Measurements from ENCODE around the gene MTRF1L.

MTRF1L gene

GRCh38 chr6:153032255-153032882 is 29.9 kb upstream of the MTRF1L start:
- peak; percentile 51 for TF ChIP-seq CTCF (IDR thresholded peaks at IDR 0.05; ENCODE audit: low read length)
- TF ChIP-seq EZH2 (IDR thresholded peaks at IDR 0.05; ENCODE audit: borderline replicate concordance, low read length), result no peak
- Histone ChIP-seq H2AFZ (ENCODE audit: low read length) (no peak overlapping the region), H3K9me2 (ENCODE audit: low read depth, low read length) (no peaks in the 10 kb centered on the region), H3K79me2 (ENCODE audit: insufficient read depth, low read length) (no peaks in the 10 kb centered on the region), H3K9ac (ENCODE audit: low read length) (no peak overlapping the region), H4K20me1 (ENCODE audit: insufficient read depth, low read length) (no peaks in the 10 kb centered on the region), H3K27me3 (ENCODE audit: insufficient read depth, low read length) (no peaks in the 10 kb centered on the region), H3K4me3 (ENCODE audit: low read depth, low read length, poor library complexity, severe bottlenecking) (no peak overlapping the region), H3F3A (ENCODE audit: insufficient read depth, low read length) (no peaks in the 10 kb centered on the region), H3K4me2 (ENCODE audit: low read length) (no peak overlapping the region), H3K4me1 (ENCODE audit: insufficient read depth, low read length, severe bottlenecking) (no peaks in the 10 kb centered on the region), H3K27ac (ENCODE audit: low read depth, low read length, poor library complexity, severe bottlenecking) (no peak overlapping the region), H3K36me3 (ENCODE audit: insufficient read depth, low read length) (no peaks in the 10 kb centered on the region), H3K9me3 (ENCODE audit: low read length) (no peaks in the 10 kb centered on the region)

- H3K27ac ChIP-seq (ENCODE audit: low read depth, low read length, poor library complexity, severe bottlenecking), result no peak overlapping the region
- H3K36me3 ChIP-seq (ENCODE audit: insufficient read depth, low read length), result no peaks in the 10 kb centered on the region
- H3K27me3 ChIP-seq (ENCODE audit: insufficient read depth, low read length), result no peaks in the 10 kb centered on the region
- TF ChIP-seq CTCF (IDR thresholded peaks at IDR 0.05; ENCODE audit: low read length) (no peak), EZH2 (IDR thresholded peaks at IDR 0.05; ENCODE audit: borderline replicate concordance, low read length) (no peak)
- no peak overlapping the region for H3K4me3 ChIP-seq (ENCODE audit: low read depth, low read length, poor library complexity, severe bottlenecking)
- no peaks in the 10 kb centered on the region for H3K9me3 ChIP-seq (ENCODE audit: low read length)
- no peaks in the 10 kb centered on the region for H3K4me1 ChIP-seq (ENCODE audit: insufficient read depth, low read length, severe bottlenecking)
- H2AFZ ChIP-seq (ENCODE audit: low read length), result no peak overlapping the region
- H3K4me2 ChIP-seq (ENCODE audit: low read length), result no peak overlapping the region
- no peaks in the 10 kb centered on the region for H3K79me2 ChIP-seq (ENCODE audit: insufficient read depth, low read length)
- no peaks in the 10 kb centered on the region for H3F3A ChIP-seq (ENCODE audit: insufficient read depth, low read length)
- H4K20me1 ChIP-seq (ENCODE audit: insufficient read depth, low read length), result no peaks in the 10 kb centered on the region
- no peak overlapping the region for H3K9ac ChIP-seq (ENCODE audit: low read length)
- no peaks in the 10 kb centered on the region for H3K9me2 ChIP-seq (ENCODE audit: low read depth, low read length)
Measured at GRCh38 chr6:153031335-153031955, 28.9 kb upstream of the MTRF1L start.

- no peaks in the 10 kb centered on the region for H3K9me3 ChIP-seq (ENCODE audit: low read length)
- H3K27ac ChIP-seq (ENCODE audit: low read depth, low read length, poor library complexity, severe bottlenecking), result no peak overlapping the region
- no peak overlapping the region for H3K9ac ChIP-seq (ENCODE audit: low read length)
- H3K4me2 ChIP-seq (ENCODE audit: low read length), result no peak overlapping the region
- H3K4me3 ChIP-seq (ENCODE audit: low read depth, low read length, poor library complexity, severe bottlenecking), result no peak overlapping the region
- TF ChIP-seq EZH2 (IDR thresholded peaks at IDR 0.05; ENCODE audit: borderline replicate concordance, low read length), result no peak
- no peak for TF ChIP-seq CTCF (IDR thresholded peaks at IDR 0.05; ENCODE audit: low read length)
- no peaks in the 10 kb centered on the region for H3K27me3 ChIP-seq (ENCODE audit: insufficient read depth, low read length)
- H4K20me1 ChIP-seq (ENCODE audit: insufficient read depth, low read length), result no peaks in the 10 kb centered on the region
- no peaks in the 10 kb centered on the region for H3K9me2 ChIP-seq (ENCODE audit: low read depth, low read length)
- no peaks in the 10 kb centered on the region for H3F3A ChIP-seq (ENCODE audit: insufficient read depth, low read length)
- no peaks in the 10 kb centered on the region for H3K4me1 ChIP-seq (ENCODE audit: insufficient read depth, low read length, severe bottlenecking)
- H3K79me2 ChIP-seq (ENCODE audit: insufficient read depth, low read length), result no peaks in the 10 kb centered on the region
- H3K36me3 ChIP-seq (ENCODE audit: insufficient read depth, low read length), result no peaks in the 10 kb centered on the region
- H2AFZ ChIP-seq (ENCODE audit: low read length), result no peak overlapping the region
Measured at GRCh38 chr6:153028963-153029362, 26.5 kb upstream of the MTRF1L start.

Measured in OCI-LY1 (cell line).